COR-L47 (cell line): ENCODE measurements around the gene SLCO2A1.

Experiments
- DNase-seq: peaks from one replicate; lab custom pipeline; 2025; lab: John Stamatoyannopoulos, UW

The SLCO2A1 gene

GRCh38 chr3:133980550-133980949 lies 49.2 kb downstream of the SLCO2A1 start:
- no peak for DNase-seq

- DNase-seq, result no peak
These were observed 49.7 kb downstream of the SLCO2A1 start for GRCh38 chr3:133980035-133980434.

- no peak for DNase-seq
These were observed 50.2 kb downstream of the SLCO2A1 start for GRCh38 chr3:133979553-133979952.

- no peak for DNase-seq
These were observed 52.2 kb downstream of the SLCO2A1 start for GRCh38 chr3:133977568-133977967.

- DNase-seq, result no peak
These were observed 56.3 kb downstream of the SLCO2A1 start for GRCh38 chr3:133973249-133973980.

GRCh38 chr3:133972156-133972555 lies 57.6 kb downstream of the SLCO2A1 start:
- DNase-seq, result no peak

GRCh38 chr3:133970916-133971315 lies 58.8 kb downstream of the SLCO2A1 start:
- DNase-seq, result no peak

GRCh38 chr3:133970339-133970738 lies 59.4 kb downstream of the SLCO2A1 start:
- DNase-seq, result no peak

DNA sequence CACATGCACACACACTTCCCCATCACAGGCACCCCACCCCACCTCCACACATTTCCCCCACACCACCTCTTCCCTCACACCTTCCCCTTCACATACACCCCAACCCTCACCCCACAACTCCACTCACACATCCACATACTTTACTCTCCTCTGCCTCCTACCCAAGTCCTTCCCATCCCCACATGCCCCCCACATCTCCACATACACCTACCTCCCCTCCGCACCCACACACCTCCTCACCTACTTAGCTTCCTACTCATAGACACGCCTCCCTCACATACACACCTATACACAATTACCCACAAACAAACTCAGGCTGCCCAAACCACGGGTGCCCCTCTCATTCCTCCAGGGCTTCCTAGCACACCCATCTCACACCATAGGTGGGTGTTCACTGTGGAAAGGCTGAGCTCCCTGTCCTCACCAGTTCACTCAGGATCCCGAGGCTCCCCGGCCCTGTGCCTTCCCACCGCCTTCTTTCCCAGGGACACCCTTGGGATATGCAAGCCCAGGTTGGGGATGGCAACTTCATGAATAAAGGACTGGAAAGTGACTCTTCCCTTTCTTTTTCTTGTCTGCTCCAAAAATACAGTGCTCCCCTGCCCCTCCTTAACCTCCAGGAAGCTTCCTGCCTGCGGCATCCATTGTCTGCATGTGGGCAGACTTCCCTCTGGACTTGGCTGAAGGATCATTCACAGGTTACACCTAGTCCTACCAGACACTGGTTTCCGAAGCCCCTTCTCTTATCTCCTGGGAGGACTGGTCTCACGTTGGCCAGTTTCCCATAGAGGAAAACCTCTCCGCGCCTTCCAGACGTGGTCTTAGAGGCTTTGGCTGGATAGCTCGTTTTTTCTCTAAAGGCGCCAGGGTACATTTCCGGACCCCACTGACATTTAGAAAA lies 61.5 kb downstream of the SLCO2A1 start:
- DNase-seq, result no peak

- DNase-seq, result no peak
These were observed 62.8 kb downstream of the SLCO2A1 start for GRCh38 chr3:133966954-133967353.

- DNase-seq, result no peak
These were observed 63.8 kb downstream of the SLCO2A1 start for GRCh38 chr3:133965906-133966305.

- no peak for DNase-seq
These were observed 64.6 kb downstream of the SLCO2A1 start for GRCh38 chr3:133965013-133965570.

- DNase-seq, result no peak
These were observed 65.2 kb downstream of the SLCO2A1 start for GRCh38 chr3:133964547-133964946.

GRCh38 chr3:133963657-133964396 lies 65.9 kb downstream of the SLCO2A1 start:
- DNase-seq, result no peak

GRCh38 chr3:133962849-133963248 lies 66.9 kb downstream of the SLCO2A1 start:
- no peak for DNase-seq

GRCh38 chr3:133958071-133958805 lies 71.5 kb downstream of the SLCO2A1 start:
- no peak for DNase-seq

GRCh38 chr3:133956982-133957381 lies 72.7 kb downstream of the SLCO2A1 start:
- no peak for DNase-seq

- peak; percentile 45 for DNase-seq
These were observed 73.4 kb downstream of the SLCO2A1 start for GRCh38 chr3:133956353-133956752.

DNA sequence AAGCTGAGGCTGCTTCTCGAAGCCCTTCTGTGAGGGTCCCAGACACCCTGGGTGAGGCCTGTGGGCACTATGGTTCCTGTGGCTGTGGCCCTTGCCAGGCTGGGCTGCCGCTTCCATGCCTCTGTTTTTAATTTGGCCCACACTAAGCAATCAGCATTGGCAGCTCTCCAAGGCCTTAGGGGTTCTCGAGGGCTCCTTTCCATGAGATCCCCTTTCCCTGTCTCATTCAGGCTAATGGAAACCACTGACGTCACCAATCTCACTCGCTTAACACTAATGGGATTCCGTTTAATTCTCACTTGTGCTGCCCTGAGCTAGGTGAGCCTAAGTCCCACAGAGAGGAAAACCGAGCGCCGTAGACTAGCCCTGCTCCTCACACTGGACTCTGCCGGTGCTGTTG lies 73.8 kb downstream of the SLCO2A1 start:
- peak; percentile 66 for DNase-seq

DNA sequence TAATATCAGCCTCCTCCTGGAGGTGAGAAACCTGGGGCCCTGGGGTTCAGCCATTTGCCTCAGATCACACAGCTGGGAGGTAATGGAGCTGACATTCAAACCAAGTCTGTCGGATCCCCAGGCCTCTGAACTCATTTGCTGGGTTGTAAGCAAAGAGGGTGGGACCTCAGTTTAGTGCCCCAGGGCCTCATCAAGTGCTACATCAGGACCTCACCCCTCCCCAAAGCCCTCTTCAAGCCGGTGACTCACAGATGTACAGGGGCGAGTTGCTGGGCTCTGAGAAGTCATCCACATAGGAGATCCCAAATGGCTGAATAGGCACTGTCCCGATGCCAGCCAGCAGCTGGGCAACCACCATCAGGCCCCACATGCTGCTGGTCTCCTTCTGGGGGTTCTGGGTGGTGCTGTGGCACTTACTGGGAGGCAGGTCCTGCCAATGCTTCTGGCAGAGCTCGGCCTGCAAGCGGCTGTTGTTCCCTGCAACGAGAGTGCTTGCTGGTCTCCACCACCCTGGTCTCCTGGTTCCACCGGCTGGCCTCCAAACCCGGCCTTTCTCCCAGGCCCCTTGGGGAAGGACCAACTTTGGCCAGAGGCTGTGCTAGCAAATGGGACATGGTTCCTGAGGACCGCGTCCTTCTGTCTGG lies 74.9 kb downstream of the SLCO2A1 start:
- DNase-seq, result no peak

DNA sequence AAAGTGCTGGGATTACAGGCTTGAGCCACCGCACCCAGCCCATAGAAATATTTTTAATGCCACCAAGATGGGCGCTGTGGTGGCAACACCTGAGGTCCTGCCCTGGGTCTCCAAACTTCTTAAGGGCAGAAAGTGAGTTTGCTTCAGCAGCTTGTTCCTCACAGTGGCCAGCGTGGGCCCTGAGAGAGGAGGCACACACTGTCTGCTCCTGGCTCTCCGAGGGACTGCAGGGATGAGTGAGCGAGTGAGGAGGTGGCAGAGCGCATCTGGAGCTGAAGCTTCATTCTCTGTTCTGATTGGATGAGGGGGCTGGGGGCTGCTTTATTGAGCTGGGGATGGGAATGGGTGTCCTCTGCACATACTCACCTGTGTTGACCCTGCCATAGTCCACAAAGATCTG lies 76.4 kb downstream of the SLCO2A1 start:
- no peak for DNase-seq
